HCT116 (cell line): ENCODE measurements around the gene FBXL17. TPM values are rescaled to one million over a fixed set of nuclear protein-coding genes. Genes with fewer than 3 reads are reported as not detected.

ENCODE experiments used
- ATAC-seq: fragments of 200-7000 bp; cut with Tn5 transposase; 2 replicates; pipeline ENCODE4 v1.9.1; 2020; ENCODE audit warnings: mild to moderate bottlenecking, moderate library complexity
- BruUV-seq: library from RNA; stranded (reverse); fragments of 400-500 nt; replicated peaks from 2 replicates; lab custom pipeline; 2021; lab: Mats Ljungman, UMichigan
- CTCF ChIA-PET: fragments of 300-600 bp; sonication (Branson Sonifier 250); formaldehyde crosslinking; loops from one replicate; lab custom pipeline; 2021; ENCODE audit warnings: antibody characterized with exemption; lab: Charles Lee
- POLR2A ChIA-PET: fragments of 300-600, 350-600 bp; sonication (Branson Sonifier 250); formaldehyde crosslinking; loops from one replicate; lab custom pipeline; 2021; ENCODE audit warnings: antibody characterized with exemption; lab: Charles Lee
- RAD21 ChIA-PET, 2 experiments: fragments of 300-600 bp; sonication (Branson Sonifier 250); formaldehyde crosslinking; loops; one replicate each; lab custom pipeline; 2023; ENCODE audit warnings: low total read pairs in 2 of 2; ENCODE audit not compliant: uncharacterized antibody in 2 of 2, unreplicated experiment in 2 of 2, low non-redundant PET in 1 of 2; lab: Charles Lee
- DNase-seq: peaks from one replicate; pipeline ENCODE4 v3.0.0-alpha.2; 2010; ENCODE audit warnings: low read depth, low spot score
- H2AFZ ChIP-seq: fragments of 200-600 bp; shearing (Covaris generic), sonication (generic); 2 replicates; pipeline ENCODE4 v1.6.1; 2017; ENCODE audit warnings: low read depth, mixed run types, mixed read lengths, antibody characterized with exemption, low read length; ENCODE audit not compliant: poor library complexity, severe bottlenecking
- H3K27ac ChIP-seq: 2 replicates; pipeline ENCODE4 v1.5.1; 2012; ENCODE audit warnings: low read depth, low read length
- H3K27me3 ChIP-seq: fragments of 200-600 bp; sonication (generic); 2 replicates; pipeline ENCODE4 v1.6.1; 2016; ENCODE audit warnings: mixed run types, low read length, mixed read lengths; ENCODE audit not compliant: insufficient read depth
- H3K36me3 ChIP-seq, 2 experiments: fragments of 200-500 bp in 1 of 2; fragments of 200-600 bp in 1 of 2; sonication (Bioruptor generic) in 1 of 2; sonication (generic) in 1 of 2; 2 replicates each; pipeline versions ENCODE4 v1.5.1 to v1.6.1; 2014 to 2016; ENCODE audit warnings: low read length in 2 of 2, inconsistent platforms in 1 of 2, mixed read lengths in 1 of 2, mixed run types in 1 of 2; ENCODE audit not compliant: insufficient read depth in 2 of 2, control insufficient read depth in 1 of 2
- H3K4me1 ChIP-seq, 2 experiments: fragments of 200-600 bp in 1 of 2; sonication (generic) in 1 of 2; 2 replicates each; pipeline versions ENCODE4 v1.5.1 to v1.6.1; 2012 to 2017; ENCODE audit warnings: low read length in 2 of 2, inconsistent platforms in 1 of 2, mild to moderate bottlenecking in 1 of 2, mixed read lengths in 1 of 2, mixed run types in 1 of 2, moderate library complexity in 1 of 2; ENCODE audit not compliant: insufficient read depth in 2 of 2, control insufficient read depth in 1 of 2
- H3K4me2 ChIP-seq: fragments of 200-600 bp; sonication (generic); 2 replicates; pipeline ENCODE4 v1.6.1; 2017; ENCODE audit warnings: mixed run types, low read length, mixed read lengths
- H3K4me3 ChIP-seq, 2 experiments: fragments of 200-600 bp in 1 of 2; sonication (generic) in 1 of 2; replicated peaks in 1 of 2; 2 replicates each; pipeline ENCODE4 v1.5.1; 2011 to 2016; ENCODE audit warnings: low read length in 2 of 2, control low read depth in 1 of 2, low read depth in 1 of 2, mild to moderate bottlenecking in 1 of 2, mixed read lengths in 1 of 2, mixed run types in 1 of 2
- H3K79me2 ChIP-seq: fragments of 200-600 bp; sonication (generic); 2 replicates; pipeline ENCODE4 v1.6.1; 2017; ENCODE audit warnings: mild to moderate bottlenecking, mixed run types, low read length, moderate library complexity, mixed read lengths; ENCODE audit not compliant: insufficient read depth
- H3K9ac ChIP-seq: fragments of 200-600 bp; sonication (generic); 2 replicates; pipeline ENCODE4 v1.6.1; 2016; ENCODE audit warnings: low read length, mixed read lengths
- H3K9me2 ChIP-seq: fragments of 200-600 bp; sonication (generic), shearing (Covaris generic); 2 replicates; pipeline ENCODE4 v1.6.1; 2017; ENCODE audit warnings: mixed run types, mild to moderate bottlenecking, moderate library complexity; ENCODE audit not compliant: insufficient read depth
- H3K9me3 ChIP-seq, 2 experiments: fragments of 200-500 bp in 1 of 2; fragments of 200-600 bp in 1 of 2; sonication (Bioruptor generic) in 1 of 2; sonication (generic) in 1 of 2; 2 replicates each; pipeline ENCODE4 v1.6.1; 2014 to 2017; ENCODE audit warnings: low read length in 2 of 2, mixed read lengths in 2 of 2, inconsistent platforms in 1 of 2, low read depth in 1 of 2, mild to moderate bottlenecking in 1 of 2, mixed run types in 1 of 2, moderate library complexity in 1 of 2; ENCODE audit not compliant: control insufficient read depth in 1 of 2, insufficient read depth in 1 of 2
- H4K20me1 ChIP-seq: fragments of 200-600 bp; sonication (generic), shearing (Covaris generic); 2 replicates; pipeline ENCODE4 v1.6.1; 2017; ENCODE audit warnings: mixed run types, mild to moderate bottlenecking, moderate library complexity; ENCODE audit not compliant: insufficient read depth
- CBX3 ChIP-seq: IDR thresholded peaks from 2 replicates; pipeline ENCODE4 v1.6.1; 2012; ENCODE audit warnings: low read depth
- EGR1 ChIP-seq: IDR thresholded peaks from 2 replicates; pipeline ENCODE4 v1.6.1; 2012; ENCODE audit warnings: low read depth
- ELF1 ChIP-seq: IDR thresholded peaks from 2 replicates; pipeline ENCODE4 v1.6.1; 2012; ENCODE audit warnings: low read depth, borderline replicate concordance
- EZH2phosphoT487 ChIP-seq: fragments of 200-600 bp; IDR thresholded peaks from 2 replicates; pipeline ENCODE4 v1.6.1; 2018; ENCODE audit warnings: antibody characterized with exemption, borderline replicate concordance
- FOSL1 ChIP-seq: IDR thresholded peaks from 2 replicates; pipeline ENCODE4 v1.6.1; 2012; ENCODE audit warnings: low read depth
- JUND ChIP-seq: IDR thresholded peaks from 2 replicates; pipeline ENCODE4 v1.6.1; 2012
- POLR2AphosphoS5 ChIP-seq: IDR thresholded peaks from 2 replicates; pipeline ENCODE4 v1.6.1; 2011; ENCODE audit warnings: mild to moderate bottlenecking, low read depth, low read length, moderate library complexity
- RAD21 ChIP-seq: IDR thresholded peaks from 2 replicates; pipeline ENCODE4 v1.6.1; 2012; ENCODE audit warnings: low read depth, mild to moderate bottlenecking
- SIN3A ChIP-seq: IDR thresholded peaks from 2 replicates; pipeline ENCODE4 v1.6.1; 2012; ENCODE audit warnings: low read depth
- SRF ChIP-seq: IDR thresholded peaks from 2 replicates; pipeline ENCODE4 v1.6.1; 2012; ENCODE audit warnings: low read depth
- TCF7L2 ChIP-seq: IDR thresholded peaks from 2 replicates; pipeline ENCODE4 v1.7.0; 2011; ENCODE audit warnings: borderline replicate concordance, inconsistent platforms; ENCODE audit not compliant: insufficient read depth, insufficient read length; ENCODE audit errors: extremely low read depth
- YY1 ChIP-seq: IDR thresholded peaks from 2 replicates; pipeline ENCODE4 v1.6.1; 2011; ENCODE audit warnings: low read length, low read depth, moderate library complexity, mild to moderate bottlenecking; ENCODE audit not compliant: insufficient replicate concordance; ENCODE audit errors: extremely low read depth
- ZNF274 ChIP-seq: fragments of 200-500 bp; sonication (Bioruptor generic); IDR thresholded peaks from 2 replicates; pipeline ENCODE4 v1.6.1; 2014; ENCODE audit warnings: mild to moderate bottlenecking, low read depth, low read length, inconsistent platforms
- intact Hi-C: fragments of 100-400 bp; cut with micrococcal nuclease; formaldehyde crosslinking; loops from 2 replicates; pipeline ENCODE4 v1.10.0; 2022
- total RNA-seq: library from RNA; stranded (reverse); gene quantifications from one replicate; pipeline ENCODE4 v1.2.1, GENCODE V29; 2021; ENCODE audit not compliant: unreplicated experiment
- TF ChIP-seq, protein P1 (sequence below): IDR thresholded peaks from 2 replicates; pipeline ENCODE4 v1.6.1; 2012
- TF ChIP-seq, protein P2 (sequence below): IDR thresholded peaks from 2 replicates; pipeline ENCODE4 v1.6.1; 2011; ENCODE audit warnings: mild to moderate bottlenecking, low read length, moderate library complexity; ENCODE audit not compliant: insufficient replicate concordance; ENCODE audit errors: extremely low read depth
- TF ChIP-seq, protein P3 (sequence below), 3 experiments: fragments of 200-600 bp in 1 of 3; sonication (generic) in 1 of 3; IDR thresholded peaks in 2 of 3; conservative IDR thresholded peaks in 1 of 3; 2 replicates each; pipeline ENCODE4 v1.5.1; 2012 to 2017; ENCODE audit warnings: low read depth in 2 of 3, low read length in 2 of 3, antibody characterized with exemption in 1 of 3, borderline replicate concordance in 1 of 3, control low read depth in 1 of 3, mild to moderate bottlenecking in 1 of 3, mixed read lengths in 1 of 3, mixed run types in 1 of 3, moderate library complexity in 1 of 3; ENCODE audit not compliant: insufficient read depth in 1 of 3
- TF ChIP-seq, protein P4 (sequence below): IDR thresholded peaks from 2 replicates; pipeline ENCODE4 v1.6.1; 2012

FBXL17 gene
- total RNA-seq, 1 experiment from 2014 or later: 9.4 TPM

DNA sequence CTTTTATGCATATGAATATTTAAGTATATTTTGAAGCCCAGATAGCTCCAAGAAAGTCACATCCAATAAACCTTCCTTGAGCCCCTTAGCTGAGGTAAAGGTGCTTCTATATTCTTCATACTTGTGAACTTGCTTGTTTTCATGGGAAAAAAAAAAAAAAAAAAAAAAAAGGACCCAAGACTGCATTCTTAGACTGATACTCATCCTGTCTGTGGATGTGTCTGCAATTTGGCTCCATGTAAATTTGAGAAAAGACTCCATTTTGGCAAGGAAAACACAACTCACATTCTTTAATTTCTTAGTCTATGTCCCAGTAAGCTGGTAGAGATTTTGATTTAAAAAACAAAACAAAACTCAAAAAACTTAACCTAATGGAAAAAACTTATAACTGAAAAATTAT is 238.3 kb downstream of the FBXL17 start:
- H3K9ac ChIP-seq: no peak overlapping the region
- POLR2A ChIA-PET: no interaction called here
- BruUV-seq: no TSS peak
- no peaks in the 10 kb centered on the region for H3K36me3 ChIP-seq
- no peaks in the 10 kb centered on the region for H4K20me1 ChIP-seq
- ATAC-seq: no peak
- no peaks in the 10 kb centered on the region for H3K79me2 ChIP-seq
- CTCF ChIA-PET: no interaction called here
- no peaks in the 10 kb centered on the region for H3K9me2 ChIP-seq
- TF ChIP-seq SIN3A (no peak), POLR2AphosphoS5 (no peak), EGR1 (no peak), ELF1 (no peak)
- TF ChIP-seq, all 23 proteins: peak for 0
- RAD21 ChIA-PET: no interaction called here
- DNase-seq: no peak
- Histone ChIP-seq H3K4me3 (no peak overlapping the region), H3K4me2 (no peak overlapping the region), H3K27me3 (no peaks in the 10 kb centered on the region), H3K4me1 (no peaks in the 10 kb centered on the region), H3K27ac (no peak overlapping the region), H3K9me3 (no peaks in the 10 kb centered on the region), H2AFZ (no peak overlapping the region)
- intact Hi-C loops: no loop called here

DNA sequence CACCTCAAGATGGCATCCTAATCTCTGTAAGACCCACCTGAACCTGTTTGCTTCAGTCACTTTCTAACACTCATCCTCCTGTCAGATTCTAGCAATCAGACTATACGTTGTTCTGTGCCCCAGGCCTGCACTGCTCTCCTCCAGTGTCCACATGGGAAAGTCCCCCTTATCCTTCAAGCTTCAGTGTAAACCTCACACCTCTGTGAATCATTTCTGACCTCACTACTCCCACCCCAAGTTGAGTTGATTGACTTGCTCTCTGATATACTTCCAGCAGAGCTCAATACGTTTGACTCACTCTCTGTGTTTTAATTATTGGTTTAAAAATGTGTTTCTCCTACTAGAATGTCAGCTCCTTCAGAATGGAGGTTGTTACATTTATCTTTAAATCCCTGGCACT is 240.2 kb downstream of the FBXL17 start:
- Histone ChIP-seq H3K9ac (no peak overlapping the region), H3K36me3 (no peaks in the 10 kb centered on the region), H4K20me1 (no peaks in the 10 kb centered on the region), H3K4me1 (no peaks in the 10 kb centered on the region), H3K9me3 (no peaks in the 10 kb centered on the region), H3K79me2 (no peaks in the 10 kb centered on the region), H3K9me2 (no peaks in the 10 kb centered on the region), H3K4me2 (no peak overlapping the region), H2AFZ (no peak overlapping the region), H3K27ac (no peak overlapping the region), H3K27me3 (no peaks in the 10 kb centered on the region), H3K4me3 (no peak overlapping the region)
- ChIA-PET CTCF (no interaction called here), POLR2A (no interaction called here), RAD21 (no interaction called here)
- no peak for TF ChIP-seq SIN3A
- no peak for TF ChIP-seq CBX3
- no peak for TF ChIP-seq ELF1
- TF ChIP-seq TCF7L2: no peak
- no peak for TF ChIP-seq FOSL1
- TF ChIP-seq, protein P1, sequence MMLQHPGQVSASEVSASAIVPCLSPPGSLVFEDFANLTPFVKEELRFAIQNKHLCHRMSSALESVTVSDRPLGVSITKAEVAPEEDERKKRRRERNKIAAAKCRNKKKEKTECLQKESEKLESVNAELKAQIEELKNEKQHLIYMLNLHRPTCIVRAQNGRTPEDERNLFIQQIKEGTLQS: no peak
- no peak for TF ChIP-seq EZH2phosphoT487
- TF ChIP-seq, protein P2, sequence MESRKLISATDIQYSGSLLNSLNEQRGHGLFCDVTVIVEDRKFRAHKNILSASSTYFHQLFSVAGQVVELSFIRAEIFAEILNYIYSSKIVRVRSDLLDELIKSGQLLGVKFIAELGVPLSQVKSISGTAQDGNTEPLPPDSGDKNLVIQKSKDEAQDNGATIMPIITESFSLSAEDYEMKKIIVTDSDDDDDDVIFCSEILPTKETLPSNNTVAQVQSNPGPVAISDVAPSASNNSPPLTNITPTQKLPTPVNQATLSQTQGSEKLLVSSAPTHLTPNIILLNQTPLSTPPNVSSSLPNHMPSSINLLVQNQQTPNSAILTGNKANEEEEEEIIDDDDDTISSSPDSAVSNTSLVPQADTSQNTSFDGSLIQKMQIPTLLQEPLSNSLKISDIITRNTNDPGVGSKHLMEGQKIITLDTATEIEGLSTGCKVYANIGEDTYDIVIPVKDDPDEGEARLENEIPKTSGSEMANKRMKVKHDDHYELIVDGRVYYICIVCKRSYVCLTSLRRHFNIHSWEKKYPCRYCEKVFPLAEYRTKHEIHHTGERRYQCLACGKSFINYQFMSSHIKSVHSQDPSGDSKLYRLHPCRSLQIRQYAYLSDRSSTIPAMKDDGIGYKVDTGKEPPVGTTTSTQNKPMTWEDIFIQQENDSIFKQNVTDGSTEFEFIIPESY: no peak
- no peak for TF ChIP-seq RAD21
- TF ChIP-seq POLR2AphosphoS5: no peak
- TF ChIP-seq, protein P3, sequence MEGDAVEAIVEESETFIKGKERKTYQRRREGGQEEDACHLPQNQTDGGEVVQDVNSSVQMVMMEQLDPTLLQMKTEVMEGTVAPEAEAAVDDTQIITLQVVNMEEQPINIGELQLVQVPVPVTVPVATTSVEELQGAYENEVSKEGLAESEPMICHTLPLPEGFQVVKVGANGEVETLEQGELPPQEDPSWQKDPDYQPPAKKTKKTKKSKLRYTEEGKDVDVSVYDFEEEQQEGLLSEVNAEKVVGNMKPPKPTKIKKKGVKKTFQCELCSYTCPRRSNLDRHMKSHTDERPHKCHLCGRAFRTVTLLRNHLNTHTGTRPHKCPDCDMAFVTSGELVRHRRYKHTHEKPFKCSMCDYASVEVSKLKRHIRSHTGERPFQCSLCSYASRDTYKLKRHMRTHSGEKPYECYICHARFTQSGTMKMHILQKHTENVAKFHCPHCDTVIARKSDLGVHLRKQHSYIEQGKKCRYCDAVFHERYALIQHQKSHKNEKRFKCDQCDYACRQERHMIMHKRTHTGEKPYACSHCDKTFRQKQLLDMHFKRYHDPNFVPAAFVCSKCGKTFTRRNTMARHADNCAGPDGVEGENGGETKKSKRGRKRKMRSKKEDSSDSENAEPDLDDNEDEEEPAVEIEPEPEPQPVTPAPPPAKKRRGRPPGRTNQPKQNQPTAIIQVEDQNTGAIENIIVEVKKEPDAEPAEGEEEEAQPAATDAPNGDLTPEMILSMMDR (IDR thresholded peaks at IDR 0.05 in 2 of 3, conservative IDR thresholded peaks at IDR 0.05 in 1 of 3; ENCODE audit: borderline replicate concordance in 1 of 3, insufficient read depth in 1 of 3, low read depth in 2 of 3, low read length in 2 of 3): no peak
- TF ChIP-seq JUND: no peak
- no peak for TF ChIP-seq YY1
- TF ChIP-seq, protein P4, sequence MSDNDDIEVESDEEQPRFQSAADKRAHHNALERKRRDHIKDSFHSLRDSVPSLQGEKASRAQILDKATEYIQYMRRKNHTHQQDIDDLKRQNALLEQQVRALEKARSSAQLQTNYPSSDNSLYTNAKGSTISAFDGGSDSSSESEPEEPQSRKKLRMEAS: no peak
- TF ChIP-seq ZNF274: no peak
- no peak for TF ChIP-seq SRF
- DNase-seq (no peak), ATAC-seq (no peak)
- BruUV-seq: no TSS peak
- intact Hi-C loops: no loop called here
